AG09319 (cell line): ENCODE results near the gene SLC10A6.

Source experiments
- DNase-seq: peaks from one replicate; pipeline ENCODE4 v3.0.0-alpha.2; 2010; ENCODE audit warnings: low read depth; ENCODE audit errors: extremely low read depth
- TF ChIP-seq, protein P1 (sequence below): IDR thresholded peaks from 2 replicates; pipeline ENCODE4 v1.5.1; 2011; ENCODE audit warnings: low read depth, mild to moderate bottlenecking, inconsistent platforms, low read length, moderate library complexity

Gene SLC10A6

DNA sequence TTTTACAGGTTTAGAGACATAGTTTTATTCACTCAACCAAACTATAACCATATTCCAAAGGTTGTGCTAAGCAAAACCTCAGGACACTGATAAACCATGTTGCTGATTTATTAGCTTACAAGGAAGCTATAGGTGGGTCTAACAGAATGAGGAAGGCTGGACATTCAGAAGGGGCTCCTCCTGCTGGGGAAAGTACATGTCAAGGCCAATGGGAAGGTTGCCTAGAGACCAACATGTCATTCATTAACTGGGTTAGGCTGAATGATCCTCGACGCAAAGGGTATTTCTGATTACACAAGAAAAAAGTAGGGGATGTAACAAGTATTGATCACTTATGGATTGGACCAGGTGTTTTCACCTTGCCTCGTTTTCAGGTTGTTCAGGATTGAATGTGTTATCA, 30.3 kb downstream of the SLC10A6 start:
- TF ChIP-seq, protein P1, sequence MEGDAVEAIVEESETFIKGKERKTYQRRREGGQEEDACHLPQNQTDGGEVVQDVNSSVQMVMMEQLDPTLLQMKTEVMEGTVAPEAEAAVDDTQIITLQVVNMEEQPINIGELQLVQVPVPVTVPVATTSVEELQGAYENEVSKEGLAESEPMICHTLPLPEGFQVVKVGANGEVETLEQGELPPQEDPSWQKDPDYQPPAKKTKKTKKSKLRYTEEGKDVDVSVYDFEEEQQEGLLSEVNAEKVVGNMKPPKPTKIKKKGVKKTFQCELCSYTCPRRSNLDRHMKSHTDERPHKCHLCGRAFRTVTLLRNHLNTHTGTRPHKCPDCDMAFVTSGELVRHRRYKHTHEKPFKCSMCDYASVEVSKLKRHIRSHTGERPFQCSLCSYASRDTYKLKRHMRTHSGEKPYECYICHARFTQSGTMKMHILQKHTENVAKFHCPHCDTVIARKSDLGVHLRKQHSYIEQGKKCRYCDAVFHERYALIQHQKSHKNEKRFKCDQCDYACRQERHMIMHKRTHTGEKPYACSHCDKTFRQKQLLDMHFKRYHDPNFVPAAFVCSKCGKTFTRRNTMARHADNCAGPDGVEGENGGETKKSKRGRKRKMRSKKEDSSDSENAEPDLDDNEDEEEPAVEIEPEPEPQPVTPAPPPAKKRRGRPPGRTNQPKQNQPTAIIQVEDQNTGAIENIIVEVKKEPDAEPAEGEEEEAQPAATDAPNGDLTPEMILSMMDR: no peak
- no peak for DNase-seq

DNA sequence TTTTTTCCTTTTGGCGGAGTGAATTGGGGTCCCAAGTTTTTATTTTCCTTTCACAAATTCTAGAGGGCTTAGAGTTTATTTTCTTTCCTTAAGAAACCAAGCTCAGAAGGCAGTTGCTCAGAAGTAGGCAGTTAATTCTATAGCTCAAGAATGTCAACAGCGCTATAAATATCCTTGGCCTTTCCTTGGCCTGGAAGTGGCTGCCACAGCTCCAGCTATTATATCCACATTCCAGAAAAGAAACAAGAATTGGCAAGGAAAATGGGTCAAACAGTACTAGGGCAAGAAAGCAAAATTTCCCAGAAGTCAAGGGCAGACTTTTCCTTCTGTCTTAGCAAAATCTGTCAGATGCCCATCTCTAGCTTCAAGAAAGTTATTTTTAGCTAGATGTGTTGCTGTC, 31.0 kb downstream of the SLC10A6 start:
- TF ChIP-seq, protein P1: no peak
- DNase-seq: no peak

DNA sequence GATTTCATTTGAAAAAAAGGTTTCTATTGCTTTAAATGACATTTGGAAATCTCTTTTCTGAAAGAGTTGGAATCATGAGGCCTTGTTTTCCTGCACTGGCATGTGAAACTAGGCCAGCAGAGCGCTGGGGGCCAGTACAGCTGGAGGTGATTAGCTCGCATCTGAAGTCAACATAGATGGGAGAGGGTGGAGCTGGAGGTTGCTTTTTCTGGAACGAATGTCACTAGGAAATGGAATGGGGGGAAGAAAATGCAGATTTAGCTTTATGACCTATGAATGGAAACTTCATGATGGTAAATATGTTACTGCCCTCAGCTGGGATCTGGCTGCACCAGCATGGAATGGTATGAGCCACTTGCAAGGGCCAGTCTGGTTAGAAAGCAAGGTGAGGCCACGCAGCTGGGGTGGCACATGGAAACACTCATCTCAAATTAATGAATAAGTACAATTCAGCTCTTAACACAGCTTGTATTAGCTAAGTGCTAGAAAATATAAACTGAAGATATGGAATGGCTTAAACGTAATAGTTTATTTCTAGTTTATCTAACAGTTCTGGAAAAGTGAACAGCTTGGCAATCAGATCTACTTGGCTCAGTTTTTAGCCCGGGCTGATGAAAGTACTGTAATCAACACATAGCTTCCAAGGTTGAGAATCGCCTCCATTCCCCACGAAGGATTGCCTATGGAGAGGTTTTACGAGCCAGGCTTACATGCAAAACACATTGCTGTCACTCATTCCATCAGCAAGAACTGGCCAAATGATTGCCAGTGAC, 32.5 kb downstream of the SLC10A6 start:
- TF ChIP-seq, protein P1: no peak; the same call in 1 of the 2 replicates
- peak; percentile 72 for DNase-seq

DNA sequence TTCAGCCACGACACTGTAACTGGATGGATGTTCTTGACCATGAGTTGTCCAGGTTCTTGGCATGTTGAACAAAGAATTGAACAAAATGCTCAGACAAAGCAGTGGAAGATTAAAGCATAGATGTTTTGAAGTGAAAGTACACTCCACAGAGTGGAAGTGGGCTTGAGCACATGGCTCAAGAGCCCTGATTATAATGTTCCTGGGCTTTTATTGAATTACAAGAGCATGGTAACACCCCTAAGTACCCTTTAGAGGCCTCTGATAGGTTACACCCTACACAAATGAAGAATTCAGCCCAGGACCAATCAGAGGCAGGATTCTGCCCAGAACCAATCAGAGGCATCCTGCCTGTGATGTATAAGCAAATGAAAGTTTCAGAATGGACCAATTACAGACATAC, 33.5 kb downstream of the SLC10A6 start:
- TF ChIP-seq, protein P1: no peak
- no peak for DNase-seq

DNA sequence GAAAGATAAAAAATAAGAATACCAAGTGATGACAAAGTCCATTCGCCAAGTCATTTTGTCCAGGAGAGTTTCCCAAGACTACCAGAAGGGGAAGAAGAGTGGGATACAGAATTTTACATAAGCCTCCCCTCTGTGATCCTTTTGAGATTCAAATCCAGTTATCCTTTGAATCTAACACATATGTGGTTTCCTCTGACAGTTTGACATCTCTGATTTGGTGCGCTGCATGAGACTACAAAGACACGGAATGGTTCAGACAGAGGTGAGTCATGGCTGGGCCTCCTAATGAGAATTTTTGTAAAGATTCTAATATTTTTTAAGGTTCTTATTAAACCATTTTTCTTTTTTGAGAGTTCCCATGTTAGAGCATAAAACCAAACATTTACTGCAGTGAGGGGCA, 38.3 kb downstream of the SLC10A6 start:
- TF ChIP-seq, protein P1: no peak
- DNase-seq: no peak

DNA sequence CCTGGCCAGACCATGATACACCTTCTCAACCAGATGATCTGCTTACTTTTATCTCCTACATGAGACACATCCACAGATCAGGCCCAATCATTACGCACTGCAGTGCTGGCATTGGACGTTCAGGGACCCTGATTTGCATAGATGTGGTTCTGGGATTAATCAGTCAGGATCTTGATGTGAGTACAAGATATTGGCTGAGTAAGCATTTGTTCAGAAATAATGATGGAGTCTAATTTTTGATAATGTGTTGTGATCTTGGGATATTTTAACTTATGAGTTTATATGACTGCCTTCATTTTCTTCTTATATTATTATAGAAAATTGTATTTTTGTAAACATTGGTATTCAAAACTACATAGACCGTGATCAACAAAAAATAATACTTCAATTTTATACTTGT, 39.4 kb downstream of the SLC10A6 start:
- TF ChIP-seq, protein P1: no peak
- DNase-seq: no peak

DNA sequence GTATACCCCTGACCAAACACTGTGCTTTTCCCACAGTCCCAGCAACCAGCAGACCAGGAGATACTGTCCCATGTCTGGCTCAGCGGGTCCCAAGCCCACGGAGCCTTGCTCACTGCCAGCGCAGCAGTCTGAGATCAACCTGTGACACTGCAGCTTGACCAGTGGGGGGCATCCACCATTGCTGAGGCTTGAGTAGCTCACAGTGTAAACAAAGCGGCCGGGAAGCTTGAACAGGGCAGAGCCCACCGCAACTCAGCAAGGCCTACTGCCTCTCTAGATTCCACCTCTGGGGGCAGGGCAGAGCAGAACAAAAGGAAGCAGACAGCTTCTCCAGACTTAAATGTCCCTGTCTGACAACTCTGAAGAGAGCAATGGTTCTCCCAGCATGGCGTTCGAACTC, 58.1 kb downstream of the SLC10A6 start:
- TF ChIP-seq, protein P1: no peak
- DNase-seq: no peak
